HUDEP-2 (cell line): Measurements from ENCODE around the gene CARD8.

Source experiments
- DNase-seq, 76 experiments: peaks; one replicate each; lab custom pipeline; 2025; ENCODE audit not compliant: unreplicated experiment in 76 of 76; lab: John Stamatoyannopoulos, UW

The CARD8 gene

GRCh38 chr19:48218997-48219396 lies 36.7 kb downstream of the CARD8 start:
- no peak for DNase-seq

DNA sequence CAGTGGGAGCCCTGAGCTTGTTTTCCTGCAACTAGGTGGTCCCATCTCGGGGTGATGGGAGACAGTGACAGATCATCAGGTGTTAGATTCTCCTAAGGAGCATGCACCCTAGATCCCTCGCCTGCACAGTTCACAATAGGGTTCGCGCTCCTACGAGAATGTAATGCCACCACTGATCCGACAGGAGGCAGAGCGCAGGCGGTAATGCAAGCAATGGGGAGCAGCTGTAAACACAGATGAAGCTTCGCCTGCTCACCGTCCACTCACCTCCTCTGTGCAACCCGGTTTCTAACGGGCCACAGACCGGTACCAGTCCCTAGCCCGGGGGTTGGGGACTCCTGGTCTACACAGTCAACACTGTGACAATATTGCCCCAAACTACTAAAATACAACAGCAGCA lies 38.8 kb downstream of the CARD8 start:
- DNase-seq, result no peak

DNA sequence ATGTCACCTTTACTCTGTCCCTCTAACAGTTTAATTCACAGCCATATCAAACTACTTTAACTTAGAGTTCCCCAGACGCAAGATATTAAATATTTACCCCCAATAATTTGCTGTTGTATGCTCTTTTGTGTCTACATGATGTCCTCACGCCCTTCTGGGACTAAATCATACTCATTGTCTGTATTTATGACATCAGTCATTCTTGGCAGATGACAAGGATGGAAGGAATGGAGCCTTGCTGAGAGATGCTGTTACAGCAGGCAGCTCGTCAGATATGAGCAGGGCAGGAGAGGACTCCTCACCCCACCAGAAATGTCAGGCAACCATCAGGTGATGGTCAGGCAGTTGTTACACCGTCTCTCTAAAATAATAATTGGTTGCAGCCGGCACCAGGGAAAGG lies 41.8 kb downstream of the CARD8 start:
- DNase-seq, result no peak

- no peak for DNase-seq
Measured at GRCh38 chr19:48210005-48210404, 45.7 kb downstream of the CARD8 start.

GRCh38 chr19:48206397-48207093 lies 49.2 kb downstream of the CARD8 start:
- peak in 73 of 76 experiments; percentile 16 to 87 (median 65) for DNase-seq

DNA sequence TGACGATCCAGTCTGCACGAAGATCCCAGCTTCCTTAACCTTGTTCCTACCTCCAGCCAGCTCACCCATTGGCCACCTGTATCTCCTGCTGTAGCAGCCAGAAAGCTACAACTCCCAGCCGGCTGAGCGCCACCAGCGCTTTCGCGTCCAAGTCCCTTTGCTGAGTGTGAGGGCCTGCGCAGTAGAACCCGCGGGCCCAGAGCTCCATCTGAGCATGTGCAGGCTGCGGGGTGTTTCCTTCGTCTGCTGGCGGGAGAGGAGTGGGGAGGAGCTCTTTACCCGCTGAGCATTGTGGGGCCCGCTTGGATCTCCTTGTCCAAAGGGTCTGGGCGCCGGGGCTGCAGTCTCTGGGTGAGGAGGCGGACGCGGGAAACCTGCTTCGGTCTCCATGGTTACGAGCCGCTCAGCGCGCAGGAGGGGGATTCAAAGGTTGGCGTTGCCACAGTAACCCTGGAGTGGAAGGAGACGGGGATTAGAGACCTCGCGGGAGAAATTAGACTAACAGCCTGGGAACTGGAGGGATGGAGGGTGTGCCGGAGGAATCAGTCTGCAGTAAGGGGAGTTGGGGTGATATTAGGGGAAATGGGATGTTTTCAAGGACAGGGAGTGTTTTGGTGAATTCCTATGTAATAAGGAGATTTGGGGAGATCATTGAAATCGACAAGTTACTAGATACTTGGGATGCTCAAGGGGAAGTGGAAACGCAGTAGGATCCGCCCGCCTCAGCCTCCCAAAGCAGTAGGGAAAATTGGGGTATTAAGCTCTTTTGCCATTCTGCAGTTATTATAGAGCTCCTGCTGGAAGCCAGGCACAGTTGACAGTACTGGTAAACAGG lies 51.7 kb downstream of the CARD8 start:
- peak in 75 of 76 experiments; percentile 70 to 97 (median 94) for DNase-seq

DNA sequence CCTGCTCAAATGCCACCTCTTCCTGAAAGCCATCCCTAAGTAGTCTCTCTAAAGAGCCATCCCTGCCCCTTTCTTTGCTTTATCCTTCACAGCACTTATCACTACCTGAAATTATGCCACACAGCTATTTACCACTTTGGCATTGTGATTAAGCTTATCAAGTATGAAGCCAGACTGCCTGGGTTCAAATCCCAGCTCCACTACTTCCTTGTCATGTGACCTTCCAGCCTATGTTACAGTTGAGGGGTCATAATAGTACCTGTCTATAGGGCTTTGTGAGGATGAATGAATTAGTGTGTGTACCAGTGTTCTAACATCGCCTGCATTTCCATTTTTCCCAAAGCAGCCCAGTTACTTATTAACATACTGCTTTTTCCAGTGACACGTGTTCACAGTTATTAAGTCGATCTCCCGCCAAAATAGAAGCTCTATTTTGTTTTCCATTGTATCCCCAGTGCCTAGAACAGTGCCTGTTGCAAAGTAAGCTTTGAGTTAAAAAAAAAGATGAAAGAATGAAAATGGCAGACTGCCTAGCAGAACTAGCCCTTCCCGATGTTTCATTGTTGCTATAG lies 52.4 kb downstream of the CARD8 start:
- peak in 47 of 76 experiments; percentile 10 to 68 (median 34) for DNase-seq

GRCh38 chr19:48196933-48197665 lies 58.6 kb downstream of the CARD8 start:
- DNase-seq, result no peak

DNA sequence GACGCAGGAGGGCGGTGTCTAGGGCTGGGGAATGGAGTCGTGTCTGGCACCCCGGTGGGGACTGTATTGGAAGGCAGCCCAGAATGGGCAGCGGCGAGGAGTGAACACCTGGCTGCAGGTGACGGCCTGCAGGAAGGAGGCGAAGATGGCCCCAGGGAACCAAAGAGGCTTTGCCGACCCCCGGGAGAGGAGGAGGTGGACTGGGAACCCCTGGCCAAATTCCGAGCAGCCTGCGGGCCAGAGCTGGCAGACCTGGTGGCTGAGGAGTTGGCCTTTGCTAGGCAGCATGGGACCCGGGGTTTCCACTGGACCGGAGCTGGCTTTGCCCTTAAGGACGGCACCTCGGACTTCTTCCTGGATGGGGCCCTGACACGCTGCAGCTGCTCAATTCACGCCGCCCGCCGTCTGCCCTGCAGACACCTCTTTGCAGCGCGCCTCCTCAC lies 59.4 kb downstream of the CARD8 start:
- no peak for DNase-seq

GRCh38 chr19:48194844-48195830 lies 60.6 kb downstream of the CARD8 start:
- no peak for DNase-seq

- peak in 22 of 76 experiments; percentile 5 to 58 (median 22) for DNase-seq
Measured at GRCh38 chr19:48194041-48194843, 61.5 kb downstream of the CARD8 start.

GRCh38 chr19:48192750-48193149 lies 63.0 kb downstream of the CARD8 start:
- DNase-seq, result no peak

DNA sequence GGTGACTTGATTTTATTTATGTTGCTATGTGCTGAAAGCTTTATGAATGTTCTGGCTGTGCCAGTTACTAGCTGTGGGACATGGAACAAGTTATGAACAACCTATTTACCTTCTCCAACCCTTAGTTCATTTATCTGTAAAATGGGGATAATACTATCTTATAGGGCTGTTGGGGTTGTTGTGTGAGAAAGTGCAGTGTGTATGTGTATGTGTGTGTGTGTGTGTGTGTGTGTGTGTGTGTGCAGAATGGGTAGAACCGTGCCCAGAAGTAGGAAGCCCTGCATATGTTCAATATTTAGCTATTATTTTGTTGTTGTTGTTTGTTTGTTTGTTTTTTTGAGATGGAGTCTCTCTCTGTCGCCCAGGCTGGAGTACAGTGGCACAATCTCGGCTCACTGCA lies 64.8 kb downstream of the CARD8 start:
- no peak for DNase-seq

DNA sequence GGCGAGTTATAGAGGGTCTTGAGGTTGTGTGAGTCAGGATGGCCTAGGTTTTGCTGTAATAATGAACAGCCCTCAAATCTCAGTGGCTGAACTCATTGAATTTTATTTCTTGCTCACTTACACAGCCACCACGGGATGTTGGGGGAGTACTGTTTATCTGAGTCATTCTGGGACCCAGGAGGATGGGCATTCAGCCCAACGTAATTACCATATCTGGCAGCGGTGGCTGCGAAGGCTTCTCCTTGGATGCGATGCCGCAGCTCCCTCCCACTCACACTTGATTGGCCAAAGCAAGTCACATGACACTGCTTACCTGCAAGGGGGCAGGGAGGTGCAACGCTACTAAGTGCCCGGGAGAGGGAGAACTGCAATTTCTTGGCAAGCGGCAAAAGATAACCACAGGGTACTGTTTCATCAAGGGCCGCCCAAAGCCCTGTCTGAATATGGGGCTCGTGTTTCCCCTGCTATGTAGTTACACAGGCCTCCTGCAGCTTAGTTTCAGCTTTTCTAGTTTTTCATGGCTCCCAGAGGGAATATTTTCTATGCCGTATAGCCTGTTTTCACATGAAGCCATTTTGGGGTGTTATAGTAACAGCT lies 65.3 kb downstream of the CARD8 start:
- peak in 70 of 76 experiments; percentile 27 to 96 (median 80) for DNase-seq

- DNase-seq, result no peak
Measured at GRCh38 chr19:48186541-48186991, 69.1 kb downstream of the CARD8 start.

GRCh38 chr19:48186015-48186414 lies 69.7 kb downstream of the CARD8 start:
- no peak for DNase-seq

DNA sequence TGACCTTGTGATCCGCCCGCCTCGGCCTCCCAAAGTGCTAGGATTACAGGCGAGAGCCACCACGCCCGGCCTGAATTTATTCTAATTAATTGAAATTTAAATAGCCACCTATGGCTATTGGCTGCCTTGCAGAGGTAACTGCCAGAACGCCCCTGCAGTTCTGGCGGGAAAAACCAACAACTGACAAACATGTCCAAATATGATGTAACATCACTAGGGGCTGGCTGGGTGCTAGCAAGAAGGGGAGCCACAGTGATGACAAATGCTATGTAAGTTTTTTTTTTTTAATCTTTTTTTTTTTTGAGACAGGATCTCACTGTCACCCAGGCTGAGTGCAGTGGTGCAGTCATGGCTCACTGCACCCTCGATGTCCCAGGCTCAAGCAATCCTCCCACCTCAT lies 72.4 kb downstream of the CARD8 start:
- DNase-seq, result no peak

- no peak for DNase-seq
Measured at GRCh38 chr19:48182434-48182833, 73.3 kb downstream of the CARD8 start.
